Nephron progenitor cell (in vitro differentiated cells): ENCODE data around the gene CRYAA.
A peak's percentile ranks its signal among the peaks of the same experiment; 100 is the strongest.

Experiments
- DNase-seq: peaks from one replicate; pipeline ENCODE4 v3.0.0; 2021
- H3K27ac Mint-ChIP-seq: 2 replicates; pipeline ENCODE4 v1.8.0; 2021; ENCODE audit warnings: mild to moderate bottlenecking, moderate library complexity, mixed read lengths
- H3K27me3 Mint-ChIP-seq: 2 replicates; pipeline ENCODE4 v1.8.0; 2021; ENCODE audit warnings: mild to moderate bottlenecking, low read depth, mixed read lengths; ENCODE audit not compliant: poor library complexity
- H3K36me3 Mint-ChIP-seq: 2 replicates; pipeline ENCODE4 v1.8.0; 2021; ENCODE audit warnings: low read depth, mixed read lengths
- H3K4me1 Mint-ChIP-seq: 2 replicates; pipeline ENCODE4 v1.8.0; 2021; ENCODE audit warnings: mixed read lengths
- H3K4me3 Mint-ChIP-seq: 2 replicates; pipeline ENCODE4 v1.8.0; 2021; ENCODE audit warnings: mild to moderate bottlenecking, moderate library complexity, mixed read lengths
- H3K9me3 Mint-ChIP-seq: 2 replicates; pipeline ENCODE4 v1.8.0; 2021; ENCODE audit warnings: mild to moderate bottlenecking, moderate library complexity, mixed read lengths
- TF ChIP-seq, protein P1 (sequence below): fragments of 200-600 bp; sonication (generic); IDR thresholded peaks from 2 replicates; pipeline ENCODE4 v1.5.0; 2021; ENCODE audit warnings: antibody characterized with exemption

Gene CRYAA

GRCh38 chr21:43194303-43195120 lies 25.7 kb downstream of the CRYAA start:
- no peak for DNase-seq
- Mint-ChIP-seq H3K27me3 (peaks cover 38% of the 10 kb centered on the region), H3K36me3 (peaks cover 11% of the 10 kb centered on the region), H3K4me3 (no peak overlapping the region), H3K9me3 (peaks cover 23% of the 10 kb centered on the region), H3K4me1 (peaks cover 50% of the 10 kb centered on the region), H3K27ac (peak overlapping the region; percentile 84)
- TF ChIP-seq, protein P1, sequence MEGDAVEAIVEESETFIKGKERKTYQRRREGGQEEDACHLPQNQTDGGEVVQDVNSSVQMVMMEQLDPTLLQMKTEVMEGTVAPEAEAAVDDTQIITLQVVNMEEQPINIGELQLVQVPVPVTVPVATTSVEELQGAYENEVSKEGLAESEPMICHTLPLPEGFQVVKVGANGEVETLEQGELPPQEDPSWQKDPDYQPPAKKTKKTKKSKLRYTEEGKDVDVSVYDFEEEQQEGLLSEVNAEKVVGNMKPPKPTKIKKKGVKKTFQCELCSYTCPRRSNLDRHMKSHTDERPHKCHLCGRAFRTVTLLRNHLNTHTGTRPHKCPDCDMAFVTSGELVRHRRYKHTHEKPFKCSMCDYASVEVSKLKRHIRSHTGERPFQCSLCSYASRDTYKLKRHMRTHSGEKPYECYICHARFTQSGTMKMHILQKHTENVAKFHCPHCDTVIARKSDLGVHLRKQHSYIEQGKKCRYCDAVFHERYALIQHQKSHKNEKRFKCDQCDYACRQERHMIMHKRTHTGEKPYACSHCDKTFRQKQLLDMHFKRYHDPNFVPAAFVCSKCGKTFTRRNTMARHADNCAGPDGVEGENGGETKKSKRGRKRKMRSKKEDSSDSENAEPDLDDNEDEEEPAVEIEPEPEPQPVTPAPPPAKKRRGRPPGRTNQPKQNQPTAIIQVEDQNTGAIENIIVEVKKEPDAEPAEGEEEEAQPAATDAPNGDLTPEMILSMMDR, result no peak

- H3K4me3 Mint-ChIP-seq, result peak overlapping the region; percentile 56
- peaks cover 11% of the 10 kb centered on the region for H3K36me3 Mint-ChIP-seq
- H3K9me3 Mint-ChIP-seq, result peaks cover 30% of the 10 kb centered on the region
- H3K4me1 Mint-ChIP-seq, result peaks cover 50% of the 10 kb centered on the region
- peaks cover 36% of the 10 kb centered on the region for H3K27me3 Mint-ChIP-seq
- TF ChIP-seq, protein P1, result no peak
- no peak overlapping the region for H3K27ac Mint-ChIP-seq
- DNase-seq, result peak; percentile 33
These were observed 26.6 kb downstream of the CRYAA start for GRCh38 chr21:43195121-43196021.

GRCh38 chr21:43196826-43197225 lies 28.0 kb downstream of the CRYAA start:
- no peak for DNase-seq
- peaks cover 13% of the 10 kb centered on the region for H3K36me3 Mint-ChIP-seq
- TF ChIP-seq, protein P1, result no peak
- peak overlapping the region; percentile 18 for H3K4me3 Mint-ChIP-seq
- H3K4me1 Mint-ChIP-seq, result peaks cover 46% of the 10 kb centered on the region
- H3K27ac Mint-ChIP-seq, result no peak overlapping the region
- H3K27me3 Mint-ChIP-seq, result peaks cover 23% of the 10 kb centered on the region
- H3K9me3 Mint-ChIP-seq, result peaks cover 42% of the 10 kb centered on the region

- peaks cover 11% of the 10 kb centered on the region for H3K36me3 Mint-ChIP-seq
These were observed 29.6 kb downstream of the CRYAA start for GRCh38 chr21:43198376-43198775.

DNA sequence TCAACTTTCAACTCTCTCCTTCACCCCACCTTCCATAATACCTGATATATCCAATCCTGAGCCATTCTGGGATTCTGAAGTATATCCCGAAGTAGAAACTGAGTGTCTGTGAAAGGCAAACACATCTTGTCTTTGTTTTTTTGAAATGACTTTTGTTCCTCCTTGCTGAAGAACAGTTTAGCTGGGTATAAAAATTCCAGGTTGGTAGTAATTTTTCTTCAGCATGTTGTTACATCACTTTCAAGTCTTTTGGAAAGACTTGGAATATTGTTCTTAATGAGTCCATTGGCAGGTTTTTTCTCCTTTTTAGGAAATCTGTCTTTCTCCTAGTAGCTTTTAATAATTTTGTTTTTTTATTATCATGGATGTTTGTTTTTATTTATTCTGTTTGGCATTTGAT lies 32.7 kb downstream of the CRYAA start:
- DNase-seq, result no peak
- peaks cover 17% of the 10 kb centered on the region for H3K4me1 Mint-ChIP-seq
- peaks cover 10% of the 10 kb centered on the region for H3K36me3 Mint-ChIP-seq
- no peak overlapping the region for H3K4me3 Mint-ChIP-seq
- TF ChIP-seq, protein P1, result no peak
- peaks cover 8% of the 10 kb centered on the region for H3K27me3 Mint-ChIP-seq
- H3K9me3 Mint-ChIP-seq, result peaks cover 72% of the 10 kb centered on the region
- no peak overlapping the region for H3K27ac Mint-ChIP-seq

More at GRCh38 chr21:43198376-43198775, 29.6 kb downstream of the CRYAA start:
- peaks cover 39% of the 10 kb centered on the region for H3K4me1 Mint-ChIP-seq
- TF ChIP-seq, protein P1, result no peak
- H3K4me3 Mint-ChIP-seq, result no peak overlapping the region
- peaks cover 10% of the 10 kb centered on the region for H3K27me3 Mint-ChIP-seq
- peaks cover 54% of the 10 kb centered on the region for H3K9me3 Mint-ChIP-seq
- no peak for DNase-seq
- no peak overlapping the region for H3K27ac Mint-ChIP-seq
